PC-3 (cell line): ENCODE data around the gene ZNF700. TPM values are rescaled to one million over a fixed set of nuclear protein-coding genes. Genes with fewer than 3 reads are reported as not detected.

ENCODE experiments used
- ATAC-seq: fragments of 200-7000 bp; cut with Tn5 transposase; 2 replicates; pipeline ENCODE4 v1.9.1; 2020; ENCODE audit warnings: mild to moderate bottlenecking, moderate library complexity
- BruUV-seq: library from RNA; stranded (reverse); fragments of 400-500 nt; replicated peaks from 2 replicates; lab custom pipeline; 2021; lab: Mats Ljungman, UMichigan
- CTCF ChIA-PET: fragments of 300-600 bp; sonication (Branson Sonifier 250); formaldehyde crosslinking; loops from one replicate; lab custom pipeline; 2022; ENCODE audit warnings: antibody characterized with exemption; lab: Charles Lee
- POLR2A ChIA-PET: fragments of 300-600 bp; sonication (Branson Sonifier 250); formaldehyde crosslinking; loops from one replicate; lab custom pipeline; 2022; ENCODE audit warnings: antibody characterized with exemption; ENCODE audit not compliant: unreplicated experiment; lab: Charles Lee
- DNase-seq: peaks from one replicate; pipeline ENCODE4 v3.0.0-alpha.2; 2015
- H2AFZ ChIP-seq: fragments of 300-600 bp; sonication (generic); 2 replicates; pipeline ENCODE4 v1.6.0; 2016; ENCODE audit warnings: antibody characterized with exemption, low read length
- H3F3A ChIP-seq: fragments of 300-600 bp; sonication (generic); one replicate; pipeline ENCODE4 v1.6.0; 2017; ENCODE audit warnings: antibody characterized with exemption, low read length, control low read depth, mild to moderate bottlenecking; ENCODE audit not compliant: unreplicated experiment
- H3K27ac ChIP-seq: fragments of 300-600 bp; sonication (generic); 2 replicates; pipeline ENCODE4 v1.5.1; 2016; ENCODE audit warnings: mild to moderate bottlenecking, low read length
- H3K27me3 ChIP-seq: fragments of 300-600 bp; sonication (generic); 2 replicates; pipeline ENCODE4 v1.6.1; 2016; ENCODE audit warnings: low read length, mixed read lengths
- H3K36me3 ChIP-seq: fragments of 300-600 bp; sonication (generic); 2 replicates; pipeline ENCODE4 v1.6.1; 2016; ENCODE audit warnings: low read depth, mixed run types, low read length, mixed read lengths
- H3K4me1 ChIP-seq: fragments of 300-600 bp; sonication (generic); 2 replicates; pipeline ENCODE4 v1.5.1; 2016; ENCODE audit warnings: low read length; ENCODE audit not compliant: insufficient read depth
- H3K4me2 ChIP-seq: fragments of 300-600 bp; sonication (generic); 2 replicates; pipeline ENCODE4 v1.6.0; 2016; ENCODE audit warnings: low read length
- H3K4me3 ChIP-seq: fragments of 300-600 bp; sonication (generic); 2 replicates; pipeline ENCODE4 v1.5.1; 2016; ENCODE audit warnings: mild to moderate bottlenecking, low read length, mixed read lengths
- H3K79me2 ChIP-seq: fragments of 300-600 bp; sonication (generic); 2 replicates; pipeline ENCODE4 v1.6.1; 2017; ENCODE audit warnings: low read length, mixed read lengths
- H3K9ac ChIP-seq: fragments of 300-600 bp; sonication (generic); 2 replicates; pipeline ENCODE4 v1.6.0; 2016; ENCODE audit warnings: mild to moderate bottlenecking, low read length
- H3K9me2 ChIP-seq: fragments of 300-600 bp; sonication (generic); replicated peaks from 2 replicates; pipeline ENCODE4 v1.6.1; 2016; ENCODE audit warnings: mixed run types, low read length, mixed read lengths
- H3K9me3 ChIP-seq: fragments of 300-600 bp; sonication (generic); 2 replicates; pipeline ENCODE4 v1.6.1; 2016; ENCODE audit warnings: low read length, mixed read lengths
- H4K20me1 ChIP-seq: fragments of 300-600 bp; sonication (generic); 2 replicates; pipeline ENCODE4 v1.6.1; 2016; ENCODE audit warnings: low read length, mixed read lengths
- CTCF ChIP-seq: fragments of 300-600 bp; sonication (generic); conservative IDR thresholded peaks from 2 replicates; pipeline ENCODE4 v1.5.1; 2017; ENCODE audit warnings: antibody characterized with exemption, low read depth, mild to moderate bottlenecking, low read length
- EZH2 ChIP-seq: fragments of 300-600 bp; sonication (generic); IDR thresholded peaks from one replicate; pipeline ENCODE4 v1.6.1; 2017; ENCODE audit warnings: antibody characterized with exemption, mild to moderate bottlenecking, low read length; ENCODE audit not compliant: unreplicated experiment
- EZH2phosphoT487 ChIP-seq: fragments of 300-600 bp; sonication (generic); IDR thresholded peaks from 2 replicates; pipeline ENCODE4 v1.6.1; 2018; ENCODE audit warnings: mild to moderate bottlenecking, antibody characterized with exemption, low read length, borderline replicate concordance
- intact Hi-C: fragments of 100-400 bp; cut with micrococcal nuclease; formaldehyde crosslinking; loops from 2 replicates; pipeline ENCODE4 v1.9.0; 2023
- total RNA-seq: library from RNA; depleted of rRNA; stranded (reverse); fragments of >200 nt; gene quantifications from 2 replicates; pipeline ENCODE4 v1.2.3, GENCODE V29; 2014

The ZNF700 gene
- total RNA-seq, 1 experiment from 2014 or later = 9.5 TPM

GRCh38 chr19:11890634-11891033 is 34.3 kb upstream of the ZNF700 start:
- Histone ChIP-seq H3K79me2 (no peaks in the 10 kb centered on the region), H3K4me1 (0 out of 2 replicates have a peak, but pooled peaks cover 4% of the 10 kb centered on the region), H3K9ac (no peak overlapping the region), H4K20me1 (no peaks in the 10 kb centered on the region), H3K27ac (no peak overlapping the region), H3K4me2 (no peak overlapping the region), H2AFZ (no peak overlapping the region), H3K4me3 (no peak overlapping the region), H3K36me3 (no peaks in the 10 kb centered on the region; the same call in 1 of the 2 replicates), H3K9me3 (peaks cover 5% of the 10 kb centered on the region; the same call in 1 of the 2 replicates), H3F3A (no peaks in the 10 kb centered on the region), H3K27me3 (no peaks in the 10 kb centered on the region), H3K9me2 (no peaks in the 10 kb centered on the region)
- no TSS peak for BruUV-seq
- DNase-seq (no peak), ATAC-seq (no peak)
- TF ChIP-seq EZH2phosphoT487 (no peak), EZH2 (no peak), CTCF (no peak)
- POLR2A ChIA-PET = interaction anchor here (0.7 kb wide), 1 partner anchor 125 kb away, joined by 8 read pairs; no protein-coding TSS in a partner anchor
- intact Hi-C loops = no loop called here
- CTCF ChIA-PET = no interaction called here

GRCh38 chr19:11894851-11895250 is 30.1 kb upstream of the ZNF700 start:
- no peaks in the 10 kb centered on the region for H3K4me1 ChIP-seq
- no peak overlapping the region for H3K4me2 ChIP-seq
- H3F3A ChIP-seq = no peaks in the 10 kb centered on the region
- ChIA-PET POLR2A (no interaction called here), CTCF (no interaction called here)
- BruUV-seq = no TSS peak
- no peak overlapping the region for H3K9ac ChIP-seq
- no peaks in the 10 kb centered on the region for H3K79me2 ChIP-seq
- intact Hi-C loops = no loop called here
- TF ChIP-seq CTCF (no peak), EZH2 (no peak), EZH2phosphoT487 (no peak)
- no peaks in the 10 kb centered on the region for H4K20me1 ChIP-seq
- no peaks in the 10 kb centered on the region for H3K9me3 ChIP-seq
- H3K9me2 ChIP-seq = no peaks in the 10 kb centered on the region
- DNase-seq (no peak), ATAC-seq (no peak)
- H2AFZ ChIP-seq = no peak overlapping the region
- no peak overlapping the region for H3K4me3 ChIP-seq
- no peaks in the 10 kb centered on the region; the same call in 1 of the 2 replicates for H3K36me3 ChIP-seq
- no peaks in the 10 kb centered on the region for H3K27me3 ChIP-seq
- H3K27ac ChIP-seq = no peak overlapping the region

GRCh38 chr19:11902228-11902627 is 22.7 kb upstream of the ZNF700 start:
- no peaks in the 10 kb centered on the region for H3K4me1 ChIP-seq
- TF ChIP-seq CTCF (no peak; the same call in 1 of the 2 replicates), EZH2phosphoT487 (no peak), EZH2 (no peak)
- H2AFZ ChIP-seq = no peak overlapping the region
- no peak for DNase-seq
- H4K20me1 ChIP-seq = no peaks in the 10 kb centered on the region
- no TSS peak for BruUV-seq
- no peak overlapping the region for H3K9ac ChIP-seq
- peaks cover 31% of the 10 kb centered on the region for H3K9me3 ChIP-seq
- H3K36me3 ChIP-seq = peaks cover 33% of the 10 kb centered on the region
- ChIA-PET POLR2A (no interaction called here), CTCF (no interaction called here)
- no peak overlapping the region for H3K4me3 ChIP-seq
- no peak for ATAC-seq
- intact Hi-C loops = no loop called here
- no peaks in the 10 kb centered on the region for H3K27me3 ChIP-seq
- no peak overlapping the region for H3K27ac ChIP-seq
- no peaks in the 10 kb centered on the region for H3K9me2 ChIP-seq
- H3F3A ChIP-seq = no peaks in the 10 kb centered on the region
- no peaks in the 10 kb centered on the region for H3K79me2 ChIP-seq
- no peak overlapping the region for H3K4me2 ChIP-seq
